GM18519 (cell line): ENCODE measurements around the gene GRN.
"Not testable (repeated sequence)": the region's sequence is repeated elsewhere in the genome, so short reads cannot be mapped to it uniquely, and the experiment has no call there.

Experiments
- ATAC-seq: cut with Tn5 transposase; IDR thresholded peaks from one replicate; pipeline ENCODE4 v1.9.1; 2021; ENCODE audit warnings: mild to moderate bottlenecking, moderate library complexity; ENCODE audit not compliant: unreplicated experiment, low FRiP score

Gene GRN

GRCh38 chr17:44378171-44378705 is 33.1 kb downstream of the GRN start:
- ATAC-seq = no peak

GRCh38 chr17:44379887-44380286 is 34.8 kb downstream of the GRN start:
- ATAC-seq = no peak

GRCh38 chr17:44380767-44381166 is 35.7 kb downstream of the GRN start:
- no peak for ATAC-seq

- ATAC-seq = no peak
These were observed 36.8 kb downstream of the GRN start for GRCh38 chr17:44381810-44382305.

- no peak for ATAC-seq
These were observed 37.8 kb downstream of the GRN start for GRCh38 chr17:44382917-44383316.

GRCh38 chr17:44383363-44383762 is 38.3 kb downstream of the GRN start:
- no peak for ATAC-seq

- no peak for ATAC-seq
These were observed 38.8 kb downstream of the GRN start for GRCh38 chr17:44383861-44384260.

- ATAC-seq = no peak
These were observed 39.2 kb downstream of the GRN start for GRCh38 chr17:44384281-44384822.

- no peak for ATAC-seq
These were observed 39.8 kb downstream of the GRN start for GRCh38 chr17:44384823-44385286.

GRCh38 chr17:44385287-44386181 is 40.4 kb downstream of the GRN start:
- no peak for ATAC-seq

GRCh38 chr17:44386182-44386525 is 41.1 kb downstream of the GRN start:
- ATAC-seq = no peak

- no peak for ATAC-seq
These were observed 42.7 kb downstream of the GRN start for GRCh38 chr17:44387804-44388203.

- no peak for ATAC-seq
These were observed 44.2 kb downstream of the GRN start, which contains the start of gene ITGA2B for GRCh38 chr17:44389281-44389680. TSS of gene ITGA2B (minus strand) at chr17:44389649. CDS start at chr17:44389473, 176 bp downstream.

GRCh38 chr17:44389723-44390202 is 44.7 kb downstream of the GRN start:
- no peak for ATAC-seq

- no peak for ATAC-seq
These were observed 45.3 kb downstream of the GRN start for GRCh38 chr17:44390250-44390870.

- ATAC-seq = not testable (repeated sequence)
These were observed 49.0 kb downstream of the GRN start for GRCh38 chr17:44394112-44394511.

- no peak for ATAC-seq
These were observed 49.7 kb downstream of the GRN start for GRCh38 chr17:44394833-44395232.

- no peak for ATAC-seq
These were observed 51.8 kb downstream of the GRN start for GRCh38 chr17:44396946-44397345.

GRCh38 chr17:44397479-44398440 is 52.7 kb downstream of the GRN start:
- no peak for ATAC-seq
